ENCODE measurements around the gene RPL10A.
A peak's percentile ranks its signal among the peaks of the same experiment; 100 is the strongest.

Gene RPL10A

GRCh38 chr6:35468181-35468979, at the start of gene RPL10A:
RPL10A (plus strand) TSS chr6:35468401; CDS start chr6:35468435, 34 bp downstream.
- H3K27ac ChIP-seq: peak within 1 kb of the TSS; percentile 96
- peak; percentile 94 for TF ChIP-seq CTCF (conservative IDR thresholded peaks at IDR 0.05)

GRCh38 chr6:35419417-35419816, 48.8 kb upstream of the RPL10A start:
- no peak overlapping the region for H3K27ac ChIP-seq
- TF ChIP-seq CTCF (conservative IDR thresholded peaks at IDR 0.05): no peak

- no peak overlapping the region for H3K27ac ChIP-seq
- no peak for TF ChIP-seq CTCF (conservative IDR thresholded peaks at IDR 0.05)
These were observed 48.2 kb upstream of the RPL10A start for GRCh38 chr6:35419961-35420360.

GRCh38 chr6:35425284-35425683, 42.9 kb upstream of the RPL10A start:
- no peak for TF ChIP-seq CTCF (conservative IDR thresholded peaks at IDR 0.05)
- H3K27ac ChIP-seq: no peak overlapping the region

GRCh38 chr6:35426074-35426473, 42.1 kb upstream of the RPL10A start:
- no peak overlapping the region for H3K27ac ChIP-seq
- no peak for TF ChIP-seq CTCF (conservative IDR thresholded peaks at IDR 0.05)

GRCh38 chr6:35427435-35427834, 40.8 kb upstream of the RPL10A start:
- no peak for TF ChIP-seq CTCF (conservative IDR thresholded peaks at IDR 0.05)
- no peak overlapping the region for H3K27ac ChIP-seq

- no peak for TF ChIP-seq CTCF (conservative IDR thresholded peaks at IDR 0.05)
- H3K27ac ChIP-seq: no peak overlapping the region
These were observed 40.3 kb upstream of the RPL10A start for GRCh38 chr6:35427851-35428321.

Measured in VCaP (cell line).